Measurements from ENCODE around the gene FSTL4.
A peak's percentile ranks its signal among the peaks of the same experiment; 100 is the strongest.

The FSTL4 gene

GRCh38 chr5:133612249-133612860 lies at the start of gene FSTL4:
Gene FSTL4 (minus strand): TSS chr5:133612541.
- DNase-seq, result peak; percentile 6

DNA sequence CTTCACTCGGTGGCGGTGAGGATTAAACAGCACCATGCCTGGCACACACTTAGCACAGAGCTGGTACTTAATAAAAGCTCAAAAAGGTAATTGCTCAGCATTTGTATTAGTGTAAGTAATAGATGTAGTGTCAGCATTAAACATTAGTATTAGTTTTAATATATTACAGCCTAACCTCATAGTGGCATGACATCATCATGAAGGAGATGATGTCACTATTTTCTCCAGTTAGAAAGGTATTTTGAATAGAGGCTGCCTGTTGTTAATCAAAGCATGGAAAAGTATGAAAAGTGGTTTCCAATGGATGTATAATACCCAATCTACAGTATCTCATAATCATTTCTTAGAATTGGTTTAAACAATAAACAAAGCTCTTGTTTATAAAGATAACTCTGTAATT lies 49.0 kb upstream of the FSTL4 start:
- DNase-seq, result no peak

DNA sequence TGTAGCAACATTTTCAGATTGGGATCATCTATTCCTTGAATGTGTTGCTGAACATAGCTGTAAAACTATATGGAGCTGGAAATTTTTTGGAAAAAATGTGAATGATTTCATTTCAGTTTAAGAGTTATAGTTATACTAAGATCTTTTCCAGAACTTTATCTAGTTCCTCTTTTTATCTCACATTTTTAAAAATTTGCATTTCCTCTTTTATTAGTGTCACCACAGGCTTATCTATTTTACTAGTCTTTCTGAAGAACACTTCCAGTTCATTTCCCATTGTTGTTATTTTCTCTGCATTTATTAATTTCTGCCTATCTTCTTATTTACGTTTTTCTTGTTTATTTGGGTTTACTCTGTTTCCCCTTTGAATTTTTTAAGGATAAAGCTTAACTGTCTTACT lies 46.0 kb upstream of the FSTL4 start:
- DNase-seq, result no peak

- DNase-seq, result no peak
These were observed 44.7 kb upstream of the FSTL4 start for GRCh38 chr5:133657036-133657435.

- no peak for DNase-seq
These were observed 43.6 kb upstream of the FSTL4 start for GRCh38 chr5:133655966-133656365.

- DNase-seq, result no peak
These were observed 41.4 kb upstream of the FSTL4 start for GRCh38 chr5:133653760-133654049.

DNA sequence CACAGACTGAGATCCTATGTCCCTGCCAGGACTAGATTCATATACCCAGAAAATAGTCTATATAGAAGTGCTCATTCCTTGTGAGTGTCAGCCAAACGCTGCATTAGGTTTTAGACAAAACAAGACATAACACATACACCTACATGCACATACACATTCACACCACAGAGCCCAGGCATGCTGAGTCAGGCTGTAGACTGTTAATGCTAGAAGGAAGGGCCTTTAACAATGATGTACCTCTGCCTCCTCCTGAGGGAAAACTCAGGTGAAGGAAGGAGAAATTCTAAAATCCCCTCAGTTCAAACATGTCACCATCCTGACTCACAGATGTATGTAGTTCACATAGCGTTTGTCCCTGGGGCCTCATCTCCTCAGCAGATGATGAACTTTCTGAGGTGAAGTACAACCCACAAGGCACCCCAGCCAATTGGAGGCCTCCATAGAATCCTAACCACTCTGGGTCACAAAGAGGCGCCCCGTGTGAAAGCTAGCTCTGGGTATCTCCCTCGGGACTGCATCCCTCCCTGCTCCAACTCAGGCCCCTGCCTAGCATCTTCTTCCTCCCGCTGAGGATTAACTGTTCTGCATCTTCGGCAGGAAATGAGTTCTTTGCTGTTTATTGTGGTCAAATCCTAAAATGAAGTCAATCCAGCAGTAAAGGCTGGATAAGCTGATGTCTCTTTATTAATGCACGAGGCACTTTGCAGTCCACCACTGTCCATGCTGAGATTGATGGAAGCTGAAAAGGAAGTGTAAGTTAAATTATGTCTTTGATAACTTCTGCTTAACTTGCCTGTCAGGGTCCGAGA lies 40.8 kb upstream of the FSTL4 start:
- no peak for DNase-seq

GRCh38 chr5:133644000-133644865 lies 31.9 kb upstream of the FSTL4 start:
- DNase-seq, result no peak

DNA sequence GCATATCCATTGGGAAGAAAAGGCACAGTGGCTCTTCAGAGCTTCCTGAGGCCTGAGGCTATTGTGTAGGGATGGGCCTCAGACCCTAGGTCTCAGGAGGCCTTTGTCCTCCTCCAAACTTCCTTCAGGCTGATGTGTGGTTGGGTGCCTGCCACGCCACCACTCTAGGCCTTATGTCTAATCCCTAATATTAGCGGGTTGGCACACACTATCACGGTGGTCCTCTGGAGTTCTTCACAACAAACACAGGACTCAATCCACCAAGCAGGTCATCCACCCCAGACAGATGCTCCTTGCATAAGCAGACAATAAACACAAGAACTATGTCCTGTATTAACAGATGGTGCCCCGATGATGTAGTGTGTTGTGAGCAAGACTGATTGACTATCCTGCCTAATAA lies 31.0 kb upstream of the FSTL4 start:
- DNase-seq, result no peak

DNA sequence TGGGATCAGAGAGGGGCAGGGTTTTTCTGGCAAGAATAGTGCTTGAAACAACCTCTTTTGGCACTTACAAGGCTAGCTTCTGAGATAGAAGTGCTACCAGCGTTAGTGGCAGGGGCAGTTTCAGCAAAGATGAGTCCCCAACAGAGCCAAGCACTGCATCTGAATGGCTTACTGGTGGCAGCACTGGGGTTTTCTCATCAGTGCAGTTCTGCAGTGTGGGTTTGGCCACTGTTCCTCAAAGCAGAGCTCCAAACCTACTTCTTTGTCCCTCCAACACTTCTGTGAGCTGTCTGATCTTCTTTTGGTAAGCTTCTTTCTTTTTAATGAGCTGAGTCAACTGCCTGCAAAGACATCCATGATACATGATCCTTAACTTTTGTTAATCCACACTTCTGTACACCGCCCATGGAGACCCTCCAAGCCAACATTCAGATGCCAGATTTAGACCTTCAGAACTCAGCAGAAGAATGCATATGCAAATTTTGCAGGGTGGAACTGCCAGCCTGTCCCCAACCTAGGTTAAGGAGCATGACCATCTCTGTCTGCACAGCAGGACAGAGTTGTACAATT lies 29.9 kb upstream of the FSTL4 start:
- no peak for DNase-seq

DNA sequence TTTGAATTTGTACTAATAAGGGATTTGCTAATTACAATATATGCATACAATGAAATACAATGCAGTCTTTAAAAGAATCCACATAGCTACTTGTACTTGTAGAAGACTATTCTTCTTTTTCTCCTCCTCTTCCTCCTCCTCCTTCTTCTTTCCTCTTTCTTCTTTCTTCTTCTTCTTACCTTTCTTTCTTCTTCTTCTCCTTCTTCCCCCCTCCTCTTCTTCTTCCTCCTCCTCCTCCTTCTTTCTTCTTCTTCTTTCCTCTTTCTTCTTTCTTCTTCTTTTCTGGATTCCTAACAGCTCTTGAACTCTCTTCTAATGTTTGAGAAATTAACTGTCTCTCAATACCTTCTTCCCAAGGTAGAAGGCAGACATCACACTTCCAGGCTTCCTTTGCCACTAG lies 29.3 kb upstream of the FSTL4 start:
- no peak for DNase-seq

GRCh38 chr5:133639850-133640528 lies 27.6 kb upstream of the FSTL4 start:
- DNase-seq, result no peak

GRCh38 chr5:133638436-133638835 lies 26.1 kb upstream of the FSTL4 start:
- no peak for DNase-seq

DNA sequence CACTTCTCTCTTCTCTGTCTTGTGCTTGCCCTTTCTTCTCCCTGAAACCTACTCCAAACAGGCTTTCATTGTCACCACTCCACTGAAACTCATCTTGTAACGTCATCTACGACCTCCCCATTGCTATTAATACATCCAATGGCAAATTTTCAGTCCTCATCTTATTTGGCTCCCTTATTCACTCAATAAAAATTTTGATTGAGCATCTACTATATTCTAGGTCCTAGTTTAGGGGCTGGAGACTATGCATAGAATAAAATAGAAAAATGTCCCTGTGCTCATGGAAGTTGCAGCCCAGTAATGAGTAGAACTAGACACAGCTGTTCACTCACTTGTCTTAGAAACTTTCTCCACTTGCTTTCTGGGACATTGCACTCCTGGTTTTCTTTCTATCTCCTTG lies 24.9 kb upstream of the FSTL4 start:
- no peak for DNase-seq

GRCh38 chr5:133635051-133635450 lies 22.7 kb upstream of the FSTL4 start:
- no peak for DNase-seq

- no peak for DNase-seq
These were observed 14.8 kb upstream of the FSTL4 start for GRCh38 chr5:133627180-133627579.

DNA sequence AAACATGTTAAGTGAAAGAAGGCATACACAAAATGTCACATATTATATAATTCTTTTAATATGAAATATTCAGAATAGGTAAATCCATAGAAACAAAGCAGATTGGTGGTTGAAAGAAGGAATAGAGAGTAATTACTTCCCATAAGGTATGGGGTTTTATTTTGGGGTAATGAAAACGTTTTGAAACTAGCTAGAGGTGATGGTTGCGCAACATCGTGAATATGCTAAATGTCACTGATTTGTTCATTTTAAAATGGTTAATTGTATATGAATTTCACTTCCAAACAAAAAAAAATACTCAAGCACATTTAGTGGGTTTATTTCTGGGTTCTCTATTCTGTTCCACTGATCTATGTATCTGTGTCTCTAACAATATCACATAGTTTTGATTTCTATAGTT lies 12.0 kb upstream of the FSTL4 start:
- DNase-seq, result no peak

GRCh38 chr5:133618141-133618540 lies 5.8 kb upstream of the FSTL4 start:
- DNase-seq, result no peak

DNA sequence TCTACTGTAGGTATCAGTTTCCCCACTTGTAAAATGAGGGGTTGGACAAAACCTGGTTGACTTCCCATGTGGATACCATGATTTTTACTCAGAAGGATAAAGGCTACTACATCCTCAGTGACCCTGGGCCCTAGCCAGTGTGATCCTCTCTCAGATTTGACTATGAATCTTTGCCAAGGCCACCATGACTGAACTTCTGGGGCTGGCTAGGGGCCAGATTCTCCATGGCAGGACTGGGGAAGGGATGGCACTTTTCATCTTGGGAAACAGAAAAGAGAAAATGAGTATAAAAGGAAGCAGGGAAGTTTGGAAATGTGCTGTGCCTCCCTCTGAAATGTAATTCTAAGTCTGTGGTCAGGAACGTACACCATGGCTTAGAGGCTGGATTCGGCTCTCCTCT lies 1.4 kb upstream of the FSTL4 start:
- DNase-seq, result no peak

DNA sequence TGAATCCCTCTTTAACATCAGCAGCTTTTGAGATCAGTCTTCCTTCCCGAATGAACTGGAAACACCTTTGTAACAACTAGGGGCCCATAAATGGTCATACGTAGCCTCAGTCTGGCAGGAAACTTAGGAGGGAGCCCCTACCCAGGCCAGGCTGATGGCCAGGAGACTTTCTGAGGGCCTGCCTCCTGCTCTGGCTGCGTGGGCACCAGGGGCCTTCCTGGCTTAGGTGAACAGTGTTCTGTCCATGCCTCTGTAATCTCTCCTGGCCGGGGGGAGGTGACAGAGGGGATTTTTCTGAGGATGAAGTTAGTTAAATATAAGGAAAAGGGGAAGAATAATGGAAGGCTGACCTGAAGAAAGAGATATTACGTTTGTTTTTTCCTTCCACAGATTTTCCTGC lies 843 bp upstream of the FSTL4 start:
- no peak for DNase-seq

DNA sequence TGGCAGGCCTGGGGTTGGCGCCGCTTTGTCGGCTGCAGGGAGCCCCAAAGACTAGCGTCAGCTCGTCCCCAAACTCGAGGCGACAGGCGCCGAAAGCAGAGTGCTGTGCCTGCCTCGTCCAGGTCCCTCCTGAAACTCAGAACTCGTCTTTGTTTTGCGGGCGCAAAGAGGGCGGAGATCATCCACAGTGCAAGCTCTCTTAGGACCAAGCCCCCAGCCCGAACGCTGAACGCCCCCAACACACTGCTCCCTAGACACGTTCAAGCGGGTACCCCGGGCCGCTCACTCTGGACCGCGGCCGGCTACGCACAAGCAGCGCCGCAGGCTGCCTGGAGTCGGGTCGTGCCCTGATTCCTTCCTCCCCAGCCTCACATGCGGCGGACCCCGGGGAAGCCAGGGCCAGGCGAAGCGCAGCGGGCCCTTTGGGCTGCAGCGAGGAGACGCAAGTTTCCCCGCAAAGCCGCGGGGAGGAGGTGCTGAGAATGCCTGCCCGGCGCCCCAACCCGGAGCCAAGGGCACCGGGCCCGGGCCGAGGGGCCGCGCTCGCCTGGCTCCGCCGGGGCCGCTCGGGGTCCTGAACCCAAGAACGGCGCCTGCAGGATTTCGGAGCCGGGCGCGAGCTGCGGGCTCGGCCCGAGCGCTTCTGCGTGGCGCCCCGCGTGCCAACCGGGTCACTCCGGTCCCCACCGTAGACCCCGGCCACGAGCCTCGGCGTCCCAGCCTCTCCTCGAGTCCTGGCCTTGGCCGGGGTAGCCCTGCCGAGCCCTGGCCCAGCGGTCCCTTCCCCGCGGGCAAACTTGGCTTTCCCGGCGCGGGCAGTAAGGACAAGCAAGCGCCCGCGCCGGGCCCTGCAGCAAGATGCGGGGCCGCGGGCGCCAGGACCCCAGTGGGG lies 738 bp downstream of the FSTL4 start:
- DNase-seq, result no peak

All from stimulated activated naive CD4-positive, alpha-beta T cell treated with Interleukin-2 at 50 U/mL for 16 hours (primary cell).